ENCODE measurements around the gene RANBP3L.

Gene RANBP3L

DNA sequence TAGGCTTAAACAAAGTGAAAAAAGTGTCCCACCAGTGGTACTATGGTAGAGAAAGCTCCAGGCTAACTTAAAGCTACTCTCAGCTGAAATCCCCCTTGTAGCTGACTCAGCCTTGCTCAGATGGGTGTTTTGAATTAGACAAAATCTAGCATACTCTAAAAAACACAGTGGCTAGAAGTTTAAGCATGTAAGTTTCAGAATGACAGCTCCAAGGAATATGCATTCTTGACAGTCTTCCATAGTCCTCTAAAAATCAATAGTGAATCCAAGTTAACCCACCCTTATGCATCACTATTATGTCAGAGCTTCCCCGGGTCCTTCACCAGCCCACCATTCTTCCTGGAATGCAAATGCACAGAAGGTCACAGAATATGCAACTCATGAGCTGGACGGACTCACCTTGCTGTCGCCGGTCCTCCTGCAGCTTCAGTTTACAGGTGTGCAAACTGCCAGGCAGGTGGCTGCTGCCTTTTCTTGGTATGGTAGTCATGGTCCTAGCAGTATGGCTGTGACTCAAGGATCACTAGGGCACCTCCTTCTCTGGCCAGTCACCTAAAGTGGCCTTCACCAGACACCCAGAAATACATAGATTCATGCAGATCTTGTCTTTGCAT lies 668 bp downstream of the RANBP3L start:
- TF ChIP-seq, protein P1, sequence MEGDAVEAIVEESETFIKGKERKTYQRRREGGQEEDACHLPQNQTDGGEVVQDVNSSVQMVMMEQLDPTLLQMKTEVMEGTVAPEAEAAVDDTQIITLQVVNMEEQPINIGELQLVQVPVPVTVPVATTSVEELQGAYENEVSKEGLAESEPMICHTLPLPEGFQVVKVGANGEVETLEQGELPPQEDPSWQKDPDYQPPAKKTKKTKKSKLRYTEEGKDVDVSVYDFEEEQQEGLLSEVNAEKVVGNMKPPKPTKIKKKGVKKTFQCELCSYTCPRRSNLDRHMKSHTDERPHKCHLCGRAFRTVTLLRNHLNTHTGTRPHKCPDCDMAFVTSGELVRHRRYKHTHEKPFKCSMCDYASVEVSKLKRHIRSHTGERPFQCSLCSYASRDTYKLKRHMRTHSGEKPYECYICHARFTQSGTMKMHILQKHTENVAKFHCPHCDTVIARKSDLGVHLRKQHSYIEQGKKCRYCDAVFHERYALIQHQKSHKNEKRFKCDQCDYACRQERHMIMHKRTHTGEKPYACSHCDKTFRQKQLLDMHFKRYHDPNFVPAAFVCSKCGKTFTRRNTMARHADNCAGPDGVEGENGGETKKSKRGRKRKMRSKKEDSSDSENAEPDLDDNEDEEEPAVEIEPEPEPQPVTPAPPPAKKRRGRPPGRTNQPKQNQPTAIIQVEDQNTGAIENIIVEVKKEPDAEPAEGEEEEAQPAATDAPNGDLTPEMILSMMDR (IDR thresholded peaks at IDR 0.05): no peak

DNA sequence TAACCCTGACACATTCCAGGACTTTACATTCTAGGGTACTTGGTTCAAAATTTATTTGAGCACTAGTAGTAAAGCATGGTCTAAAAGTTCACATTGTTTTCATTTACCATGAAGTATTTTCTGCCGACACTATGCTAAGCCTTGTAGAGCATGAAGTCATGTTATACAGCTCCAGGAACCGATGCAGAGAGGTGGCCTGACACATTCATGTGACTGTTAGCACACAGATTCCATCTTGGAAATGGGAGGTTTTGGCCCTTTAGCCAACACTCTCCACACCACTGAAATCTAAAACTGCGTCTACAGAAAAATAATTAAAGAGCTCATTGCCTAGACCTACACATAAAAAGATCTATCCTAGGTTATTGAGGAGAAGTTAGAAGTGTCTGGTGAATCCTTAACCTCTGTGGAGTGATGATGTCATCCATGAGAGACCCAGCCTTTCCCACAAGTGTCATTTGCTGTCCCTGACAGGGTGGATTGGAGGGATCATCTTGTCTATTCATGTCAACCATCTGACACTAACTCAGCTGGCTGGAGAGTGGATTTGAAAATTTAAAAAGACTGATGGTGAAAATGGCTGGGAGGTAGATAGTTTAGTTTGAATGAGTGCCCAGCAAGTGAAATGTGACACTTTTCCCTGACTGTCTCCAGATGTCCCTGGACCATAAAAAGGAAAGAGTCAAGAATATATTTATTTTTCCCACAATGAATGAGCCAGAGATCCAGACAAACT lies 1.3 kb downstream of the RANBP3L start:
- TF ChIP-seq, protein P1 (IDR thresholded peaks at IDR 0.05): no peak

DNA sequence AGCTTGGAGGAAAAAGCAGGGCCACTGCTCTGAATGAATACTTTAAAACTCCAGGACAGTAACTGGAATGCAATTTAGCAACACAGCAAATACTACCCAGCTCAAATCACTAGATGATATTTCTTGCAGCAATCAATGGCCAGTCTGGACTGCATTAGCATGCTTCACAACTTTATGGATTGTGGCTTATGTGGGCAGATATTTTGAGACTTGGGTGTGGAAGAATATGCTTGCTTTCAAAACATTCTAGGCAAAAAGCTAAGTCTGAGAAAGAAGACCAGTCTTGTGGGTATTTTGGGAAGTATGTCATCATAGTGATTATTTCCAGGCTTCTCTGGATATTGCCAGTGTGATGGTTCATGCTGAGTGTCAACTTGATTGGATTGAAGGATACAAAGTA lies 3.1 kb downstream of the RANBP3L start:
- TF ChIP-seq, protein P1 (IDR thresholded peaks at IDR 0.05): no peak

DNA sequence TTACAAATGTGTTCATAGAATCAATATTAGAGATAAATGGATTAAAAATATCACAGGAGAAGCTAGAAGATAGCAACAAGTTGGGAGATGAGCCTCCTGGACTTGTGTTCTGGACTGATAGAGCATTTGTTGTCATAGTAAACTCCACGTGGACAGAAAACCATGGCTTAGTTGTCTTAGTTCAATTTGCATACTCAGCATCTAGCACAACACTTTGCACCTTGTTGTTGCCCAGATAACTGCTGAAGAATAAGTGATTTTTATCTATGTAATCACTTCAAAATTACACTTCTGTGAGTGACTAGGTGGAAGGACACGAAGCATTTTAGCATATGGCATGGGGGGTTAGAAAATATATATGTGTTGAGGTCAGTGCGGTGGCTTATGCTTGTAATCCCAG lies 4.0 kb downstream of the RANBP3L start:
- TF ChIP-seq, protein P1 (IDR thresholded peaks at IDR 0.05): no peak

DNA sequence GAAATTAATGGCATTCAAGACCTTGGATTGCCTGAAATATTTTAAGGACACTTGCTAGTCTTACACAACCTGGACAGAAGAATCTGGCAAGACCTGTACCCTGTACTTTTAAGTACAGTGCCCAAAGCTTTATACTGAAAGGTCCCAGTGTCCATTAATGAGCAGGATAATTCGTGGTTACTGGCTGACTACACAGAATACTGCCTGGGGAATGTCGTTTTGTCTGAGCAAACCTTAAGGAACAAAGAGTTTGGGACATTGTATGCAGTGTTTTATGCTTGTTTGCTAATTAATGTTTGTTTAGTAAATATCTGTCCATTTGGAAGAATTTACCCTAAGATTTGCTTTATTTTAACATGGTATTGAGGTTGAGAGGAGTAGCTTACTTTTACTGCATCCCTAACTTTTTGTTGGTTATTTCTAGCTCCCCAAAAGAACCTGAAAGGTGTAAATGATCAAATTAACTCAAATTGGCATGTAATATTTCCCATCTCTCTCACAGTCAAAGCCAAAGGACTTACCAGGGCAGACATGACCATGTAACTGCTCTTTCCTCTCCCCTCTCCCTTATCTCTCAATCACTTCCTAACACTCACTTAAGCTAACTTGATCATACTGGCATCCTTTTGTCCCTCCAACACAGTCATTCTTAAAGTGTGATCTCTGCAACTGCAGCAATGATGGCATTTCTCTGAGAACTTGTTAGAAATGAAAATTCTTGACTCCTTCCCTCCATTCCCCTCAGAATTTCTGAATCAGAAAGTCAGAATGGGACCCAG lies 15.7 kb downstream of the RANBP3L start:
- TF ChIP-seq, protein P1 (IDR thresholded peaks at IDR 0.05): no peak

DNA sequence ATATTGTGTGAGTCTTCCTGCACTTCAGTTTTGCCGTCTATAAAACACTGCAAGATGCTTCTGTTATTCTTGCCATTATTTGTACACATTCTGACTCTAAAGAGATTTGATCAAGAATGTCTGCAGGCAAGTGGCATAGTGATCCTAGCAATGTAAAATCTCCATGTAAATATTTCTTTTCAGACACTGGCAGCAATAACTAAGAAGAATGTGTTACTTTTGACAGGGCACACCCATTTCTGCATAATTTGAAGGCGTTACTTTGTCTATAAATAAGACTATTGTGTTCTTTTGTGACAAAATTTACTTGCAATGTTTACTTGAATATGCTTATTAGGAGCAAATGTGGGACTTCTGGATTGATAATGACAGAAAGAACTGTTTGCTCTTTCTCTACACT lies 20.1 kb downstream of the RANBP3L start:
- TF ChIP-seq, protein P1 (IDR thresholded peaks at IDR 0.05): no peak

DNA sequence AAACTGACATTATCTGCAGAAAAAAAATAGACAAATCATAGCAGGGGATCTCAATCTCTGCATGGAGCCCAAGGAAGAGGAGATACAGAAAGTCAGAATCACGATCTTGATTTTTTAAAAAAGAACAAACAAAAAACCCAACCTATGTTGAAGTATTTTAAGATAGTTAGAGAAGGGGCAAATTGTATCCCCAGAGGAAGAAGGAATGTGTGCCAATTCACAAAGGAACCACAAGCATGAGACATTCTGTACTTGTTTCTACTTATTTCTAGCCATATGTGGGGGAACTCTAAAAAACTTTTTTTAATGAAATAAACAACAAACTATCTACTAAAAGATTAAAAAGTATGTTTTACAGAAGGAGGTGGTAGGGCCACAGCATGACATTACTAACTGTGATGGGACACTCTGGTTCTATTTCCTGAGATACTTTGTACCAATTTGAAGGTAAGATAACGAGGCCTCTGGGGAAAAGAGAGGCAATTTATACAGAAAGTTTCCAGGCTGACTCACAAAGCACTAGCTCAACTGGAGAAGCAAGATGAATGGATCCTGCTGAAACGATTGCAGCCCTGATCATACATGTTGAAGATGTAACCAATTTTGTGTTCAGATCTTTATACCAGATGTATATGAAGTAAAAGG lies 22.5 kb downstream of the RANBP3L start:
- TF ChIP-seq, protein P1 (IDR thresholded peaks at IDR 0.05): no peak

Measured in LNCAP (cell line).